HG02798 (cell line): Measurements from ENCODE around the gene TMEM154.

Source experiments
- ATAC-seq: cut with Tn5 transposase; IDR thresholded peaks from one replicate; pipeline ENCODE4 v1.9.1; 2021; ENCODE audit warnings: mild to moderate bottlenecking; ENCODE audit not compliant: unreplicated experiment, poor library complexity

The TMEM154 gene

DNA sequence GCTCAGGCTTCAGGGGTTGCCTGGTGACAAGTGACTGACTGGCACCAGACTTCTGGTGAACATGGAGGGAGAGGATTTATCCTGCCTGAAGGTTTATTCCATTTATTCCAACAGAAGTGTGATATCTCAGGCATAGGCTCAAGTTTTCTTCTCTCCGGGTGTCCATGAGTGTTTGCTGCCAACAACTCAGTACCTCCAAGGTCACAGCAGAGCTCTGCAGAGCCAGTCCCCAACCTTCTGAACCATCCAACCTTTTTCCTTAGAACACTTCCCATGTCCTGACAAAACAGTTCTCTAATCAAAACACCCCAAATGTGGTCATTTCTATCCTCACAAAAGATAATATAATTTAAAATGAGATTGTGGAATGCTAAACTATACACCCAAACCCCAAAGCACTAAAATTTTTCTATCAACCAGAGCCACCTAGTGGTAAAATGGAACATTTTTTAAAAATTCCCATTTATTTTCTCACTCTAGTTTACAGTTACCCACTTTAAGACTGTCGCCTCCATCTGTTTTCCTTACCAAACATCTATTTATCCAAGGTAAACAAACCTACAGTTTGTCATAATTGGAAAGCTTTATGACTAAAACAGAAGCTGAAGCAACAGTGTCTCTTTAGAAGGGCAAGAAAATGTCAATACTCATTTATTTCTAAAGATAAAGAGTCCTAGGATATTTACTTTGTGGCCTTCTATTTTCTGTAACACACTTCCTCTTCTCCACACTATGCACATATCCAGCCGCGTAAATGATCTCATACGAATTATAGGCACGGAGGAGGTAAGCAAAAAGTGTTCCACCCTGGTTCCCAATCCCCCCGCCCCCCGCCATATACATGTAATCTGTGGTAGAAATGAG, 39.5 kb downstream of the TMEM154 start:
- no peak for ATAC-seq

DNA sequence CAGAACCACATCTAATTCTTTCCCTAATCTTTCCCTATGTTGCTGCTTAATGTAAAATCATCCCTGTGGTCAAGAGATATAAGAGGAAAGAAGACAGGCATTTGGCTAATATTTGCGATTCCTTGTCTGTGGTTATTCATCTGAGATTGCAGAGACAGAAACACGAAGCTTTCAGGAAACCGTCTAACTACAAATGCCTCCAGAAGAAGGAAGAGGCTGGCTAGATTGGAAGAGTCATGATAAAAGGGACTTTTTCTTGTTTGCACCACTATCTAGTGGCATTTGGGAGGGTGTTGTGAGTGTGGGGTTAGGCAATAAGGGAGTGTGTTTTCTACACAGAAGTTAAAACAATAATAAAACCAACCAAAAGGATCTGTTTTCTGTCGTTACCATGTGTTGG, 43.9 kb downstream of the TMEM154 start:
- no peak for ATAC-seq

DNA sequence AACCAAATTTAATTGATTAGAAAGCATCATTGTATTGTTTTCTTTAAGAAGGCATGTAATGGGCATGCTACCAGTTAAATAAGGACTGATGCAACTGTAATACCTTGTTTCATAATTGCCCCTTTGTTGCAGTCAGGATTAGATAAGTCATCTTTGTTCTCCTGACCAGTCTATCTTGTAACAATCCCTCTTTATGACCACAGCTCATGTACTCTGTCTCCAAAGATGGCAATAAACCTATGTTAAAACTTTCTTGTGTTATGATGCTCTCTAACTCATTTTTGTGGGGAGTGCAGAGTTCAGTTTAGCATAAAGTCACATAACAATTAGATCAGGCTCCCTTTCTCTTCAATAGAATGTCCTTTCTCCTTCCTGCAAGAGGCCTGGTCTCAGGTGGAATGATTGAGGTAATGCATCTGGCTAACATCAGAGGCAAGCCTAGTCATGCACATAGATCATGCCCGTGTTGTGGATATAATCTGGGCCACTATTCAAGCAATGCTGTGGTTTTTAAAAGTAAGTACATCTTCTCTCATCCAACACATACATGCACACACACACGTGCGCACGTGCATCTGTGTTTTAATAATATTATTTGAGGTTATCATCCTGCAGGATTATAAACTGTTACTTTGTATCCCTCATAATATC, 45.6 kb downstream of the TMEM154 start:
- ATAC-seq: no peak

DNA sequence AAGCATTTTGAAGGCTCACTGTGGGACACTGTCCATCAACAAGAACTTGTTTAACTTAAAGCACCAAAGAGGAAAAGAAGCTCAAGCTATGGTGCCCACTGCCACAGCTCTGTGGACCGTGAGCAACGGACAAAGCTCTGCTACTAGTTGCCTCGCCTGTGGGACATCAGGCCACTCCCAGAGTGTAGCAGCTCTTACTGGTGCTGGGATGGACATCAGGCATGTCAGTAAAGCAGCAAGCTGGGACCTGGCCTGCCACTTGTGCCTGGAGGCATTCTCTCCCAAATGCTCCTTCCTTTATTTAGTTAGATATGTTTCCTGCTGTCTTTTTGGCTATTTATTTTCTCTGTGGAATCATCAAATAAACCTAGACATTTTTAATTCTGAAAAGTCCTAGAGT, 46.7 kb downstream of the TMEM154 start:
- no peak for ATAC-seq

DNA sequence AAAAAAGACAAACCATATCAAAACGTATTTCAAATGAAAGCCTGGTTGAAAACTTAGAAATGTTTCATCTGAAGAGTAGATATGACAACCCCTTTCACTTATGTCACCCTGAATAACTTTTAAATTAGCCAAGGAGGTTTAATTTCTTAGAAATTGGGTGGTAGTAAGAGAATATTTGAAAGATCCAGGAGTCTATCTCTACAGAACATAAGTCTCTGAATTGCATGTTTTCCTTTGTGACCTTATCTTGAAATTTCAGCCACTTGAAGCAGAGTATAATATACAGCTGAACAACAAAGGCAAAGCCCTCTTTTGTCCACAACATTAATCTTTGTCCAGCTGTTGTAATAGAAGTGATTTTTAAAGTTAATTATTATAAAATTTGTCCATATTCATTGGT, 49.5 kb downstream of the TMEM154 start:
- no peak for ATAC-seq

DNA sequence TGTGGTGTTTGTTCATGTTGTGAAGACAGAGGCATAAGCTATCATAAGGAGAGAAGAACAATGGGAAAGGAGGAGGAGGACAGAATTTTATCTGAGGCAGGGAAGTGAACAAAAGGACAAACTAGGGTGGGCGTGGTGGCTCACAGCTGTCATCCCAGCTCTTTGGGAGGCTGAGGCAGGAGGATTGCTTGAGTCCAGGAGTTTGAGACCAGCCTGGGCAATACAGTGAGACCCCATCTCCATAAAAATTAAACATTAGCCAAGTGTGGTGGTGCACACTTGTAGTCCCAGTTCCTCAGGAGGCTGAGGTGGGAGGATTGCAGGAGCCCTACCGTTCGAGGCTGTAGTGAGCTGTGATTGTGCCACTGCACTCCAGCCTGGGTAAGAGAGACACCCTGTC, 49.9 kb downstream of the TMEM154 start:
- no peak for ATAC-seq

DNA sequence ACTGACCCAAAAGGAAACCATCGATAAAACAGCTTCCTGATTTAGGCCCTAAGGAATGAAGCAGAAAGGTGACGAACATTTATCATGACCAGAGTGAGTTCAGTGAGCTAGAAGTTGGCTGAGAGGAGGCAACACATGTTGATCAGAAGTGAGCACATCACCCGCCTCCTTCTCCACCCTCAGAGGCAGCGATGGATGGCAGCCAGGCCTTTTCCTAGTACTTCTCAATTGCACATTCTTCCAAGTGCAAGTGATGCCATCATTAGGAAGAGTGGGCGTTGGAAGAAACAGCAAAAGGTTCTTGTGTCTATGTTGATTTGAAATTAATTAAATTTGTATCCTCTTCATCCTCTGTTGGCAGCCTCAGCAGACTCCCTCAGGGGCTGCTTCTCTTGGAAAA, 51.7 kb downstream of the TMEM154 start:
- no peak for ATAC-seq

DNA sequence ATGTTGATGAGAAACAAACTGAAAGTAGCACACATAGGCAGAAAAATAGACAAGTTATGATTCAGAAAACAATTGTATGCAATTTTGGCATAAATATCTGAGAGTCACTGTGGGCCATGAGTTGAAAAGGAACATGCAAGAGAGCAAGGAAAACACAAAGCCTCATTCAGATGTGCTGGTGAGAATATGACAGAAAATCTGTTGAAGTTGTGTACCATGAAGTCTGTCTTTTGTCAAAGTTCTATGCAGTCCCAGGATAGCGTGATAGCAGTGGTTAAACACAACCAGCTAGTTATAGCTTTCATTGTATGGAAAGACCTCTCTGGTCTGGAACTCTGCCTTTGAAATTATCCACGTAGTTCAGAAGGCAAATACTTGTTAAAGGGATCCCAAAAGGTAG, 53.0 kb downstream of the TMEM154 start:
- no peak for ATAC-seq

DNA sequence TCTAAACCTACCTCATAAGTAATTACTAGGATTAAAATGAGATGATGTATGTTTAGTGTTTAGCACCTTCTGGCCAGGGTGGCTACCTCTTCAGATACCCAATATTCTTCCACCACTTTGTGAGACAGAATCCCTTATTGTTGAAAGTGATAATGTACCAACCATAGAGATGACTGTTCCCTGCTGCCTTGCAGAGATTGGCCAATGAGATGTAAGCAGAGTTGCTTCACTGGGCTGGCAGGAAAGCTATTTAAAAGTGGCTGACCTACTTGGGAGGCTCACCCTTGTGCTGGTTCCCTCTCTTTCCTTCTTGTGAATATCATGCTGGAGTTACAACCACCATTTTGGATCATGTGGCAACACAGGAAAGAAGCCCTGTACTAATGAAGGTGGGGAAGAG, 58.9 kb downstream of the TMEM154 start:
- ATAC-seq: no peak

DNA sequence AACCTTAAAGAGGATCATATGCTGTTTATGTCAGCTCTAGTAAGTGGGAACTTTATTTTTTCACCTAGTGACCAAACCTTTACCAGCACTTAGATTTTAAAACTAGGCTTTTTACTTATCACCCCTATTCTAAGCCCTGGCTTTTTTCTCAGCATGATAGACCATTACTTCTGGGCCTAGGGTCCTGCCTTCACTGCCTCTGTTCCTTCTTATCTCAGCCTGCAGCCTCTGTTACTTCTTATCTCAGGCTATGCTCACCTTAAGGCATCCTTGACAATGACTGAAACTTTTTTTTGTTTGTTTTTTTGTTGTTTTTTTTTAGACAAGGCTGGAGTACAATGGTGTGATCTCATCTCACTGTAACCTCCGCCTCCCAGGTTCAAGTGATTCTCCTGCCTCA, 59.6 kb downstream of the TMEM154 start:
- ATAC-seq: no peak

DNA sequence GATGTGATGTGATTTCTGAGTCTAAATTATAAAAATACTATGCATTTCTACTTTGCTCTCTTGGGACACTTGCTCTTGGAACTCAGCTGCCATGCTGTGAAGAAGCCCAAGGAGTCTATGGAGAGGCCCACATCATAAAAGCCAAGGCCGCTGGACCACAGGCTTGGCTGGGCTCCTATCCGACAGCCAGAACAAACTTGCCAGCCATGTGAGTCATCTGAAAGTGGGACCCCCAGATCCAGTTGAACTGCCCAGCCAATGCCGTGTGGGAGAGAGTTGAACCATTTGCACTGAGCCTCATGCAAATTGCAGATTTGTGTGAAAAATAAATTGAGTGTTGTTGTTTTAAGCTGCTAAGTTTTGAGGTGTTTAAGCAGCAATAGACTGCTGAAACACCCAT, 60.2 kb downstream of the TMEM154 start:
- ATAC-seq: no peak

DNA sequence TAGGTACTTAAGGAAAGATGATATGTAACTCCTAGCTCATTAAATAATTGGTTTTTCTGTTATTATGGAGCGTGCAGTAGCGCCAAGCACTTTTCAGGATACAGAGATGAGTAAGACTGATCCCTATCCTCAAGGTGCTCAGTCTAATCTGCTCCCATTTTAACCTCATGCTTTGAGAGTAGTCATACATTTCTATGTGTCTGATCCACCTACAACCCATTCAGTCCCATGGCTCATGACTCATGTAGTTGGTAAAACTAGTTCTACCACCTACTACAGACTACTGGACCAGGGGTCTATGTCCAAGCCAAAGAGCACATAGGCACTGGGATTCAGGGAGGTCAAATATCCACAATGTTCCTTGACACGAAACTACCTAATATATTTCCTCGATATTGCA, 60.8 kb downstream of the TMEM154 start:
- no peak for ATAC-seq

DNA sequence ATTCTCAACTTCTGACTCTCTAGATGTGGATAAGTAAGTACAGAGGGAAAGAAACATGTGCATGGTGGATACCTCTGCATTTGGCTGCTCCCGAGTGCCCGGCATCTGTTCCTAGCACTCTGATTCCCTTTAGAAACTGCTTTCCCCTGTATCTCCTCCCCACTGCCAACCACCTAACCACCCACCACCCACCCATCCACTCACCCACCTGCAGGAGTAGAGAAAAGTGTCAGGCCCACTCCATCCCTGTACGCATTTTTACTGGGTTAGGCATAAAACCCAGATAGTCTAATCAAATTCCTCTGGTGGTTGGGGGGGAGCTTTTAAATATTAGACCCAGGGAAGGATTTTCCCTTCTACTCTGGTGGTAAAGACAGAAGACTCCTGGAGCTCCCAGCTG, 63.0 kb downstream of the TMEM154 start:
- no peak for ATAC-seq

DNA sequence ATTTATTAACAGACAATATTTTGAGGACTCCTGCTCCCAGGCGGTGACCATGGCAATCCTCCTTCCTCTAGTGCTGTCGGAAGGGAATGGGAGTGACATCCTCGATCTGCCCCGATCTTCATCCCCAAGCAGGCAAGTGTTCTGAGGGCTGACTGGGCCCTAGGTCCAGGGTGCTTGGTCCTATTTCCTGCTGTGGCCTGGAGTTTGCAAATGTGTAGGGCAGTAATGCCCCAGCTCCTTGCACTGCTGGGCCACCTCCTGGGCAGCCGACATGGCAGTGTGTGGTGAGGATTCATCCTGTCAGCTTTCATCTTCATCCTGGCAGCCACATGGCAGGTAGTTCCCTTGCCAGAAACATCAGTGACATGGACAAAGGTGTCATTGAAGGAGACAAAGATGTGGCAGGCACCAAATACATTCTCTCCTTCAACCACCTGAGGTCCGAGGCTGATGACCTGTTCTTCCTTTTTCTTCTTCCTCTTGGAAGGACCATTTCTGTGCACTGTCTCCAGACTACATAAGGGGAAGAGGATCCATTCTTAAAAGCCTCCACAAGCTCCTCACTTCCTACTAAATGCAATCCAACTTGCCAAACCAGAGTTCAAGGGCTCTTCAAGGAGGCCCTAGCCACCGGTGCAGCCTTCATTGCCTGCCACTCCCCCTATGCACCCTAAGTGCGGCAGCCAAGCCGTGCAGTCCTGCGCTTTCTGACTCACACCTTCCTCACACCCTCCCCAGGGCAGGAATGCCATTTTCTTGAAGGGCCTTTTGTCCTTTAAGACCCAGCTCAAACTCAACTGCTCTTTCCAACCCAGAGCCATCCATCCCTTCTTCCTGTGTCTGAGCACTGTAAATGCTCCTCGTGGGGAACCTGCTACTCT, 65.7 kb downstream of the TMEM154 start:
- no peak for ATAC-seq

DNA sequence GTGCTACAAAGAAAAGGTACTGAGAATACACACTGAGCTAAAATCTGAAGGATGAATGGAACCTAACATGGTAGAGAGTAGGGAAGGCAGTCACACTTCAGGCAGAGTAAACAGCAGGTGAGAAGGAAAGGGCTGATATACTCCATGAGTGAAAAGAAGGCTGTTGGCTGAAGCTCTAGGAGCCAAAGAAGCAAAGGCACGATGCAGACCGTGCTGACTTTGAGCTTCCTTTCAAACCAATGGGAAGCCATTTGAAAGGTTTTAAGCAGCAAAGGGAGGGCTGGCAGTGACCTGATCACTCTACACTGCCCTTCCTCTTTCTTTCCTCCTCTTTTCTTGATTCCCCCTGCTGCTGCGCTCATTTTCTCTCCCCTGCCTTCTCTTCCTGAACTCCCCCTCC, 66.4 kb downstream of the TMEM154 start:
- ATAC-seq: no peak

DNA sequence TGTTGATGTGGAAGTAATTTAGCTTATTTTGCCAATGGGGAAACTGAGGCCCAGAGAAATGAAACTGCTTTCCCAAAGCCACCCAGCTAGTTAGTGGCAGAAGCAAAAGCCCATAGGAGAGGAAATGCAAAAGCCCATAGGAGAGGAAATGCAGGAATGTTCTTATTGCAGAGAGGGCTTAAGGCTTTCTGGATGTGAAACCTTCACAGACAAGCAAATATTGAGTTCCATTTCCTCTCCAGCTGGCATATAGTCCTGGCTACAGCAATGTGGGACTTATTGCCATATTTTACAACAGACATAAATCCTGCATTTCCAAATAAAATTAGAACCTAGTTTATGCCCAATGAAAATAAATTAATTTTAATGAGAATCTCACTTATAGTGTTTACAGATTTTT, 69.7 kb downstream of the TMEM154 start:
- no peak for ATAC-seq

DNA sequence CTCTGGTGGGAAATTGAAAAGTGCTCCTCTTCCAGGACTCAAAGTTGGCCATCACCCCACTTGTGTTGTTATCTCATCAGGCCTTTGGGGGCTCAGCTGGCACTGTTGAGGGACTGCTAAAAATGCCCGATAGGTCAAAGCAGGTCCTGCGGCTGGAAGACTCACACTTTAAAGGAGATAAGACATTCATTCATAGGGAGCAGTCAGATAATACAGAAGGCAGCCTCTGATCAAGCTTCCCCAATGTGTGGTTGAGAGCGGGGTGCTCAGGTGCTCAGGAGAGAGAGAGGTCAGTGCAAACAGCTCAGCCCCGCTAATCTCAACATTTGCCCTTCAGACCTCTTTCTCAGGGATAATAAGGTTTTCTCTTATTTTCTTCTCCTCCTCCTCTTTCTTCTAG, 70.3 kb downstream of the TMEM154 start:
- ATAC-seq: no peak

DNA sequence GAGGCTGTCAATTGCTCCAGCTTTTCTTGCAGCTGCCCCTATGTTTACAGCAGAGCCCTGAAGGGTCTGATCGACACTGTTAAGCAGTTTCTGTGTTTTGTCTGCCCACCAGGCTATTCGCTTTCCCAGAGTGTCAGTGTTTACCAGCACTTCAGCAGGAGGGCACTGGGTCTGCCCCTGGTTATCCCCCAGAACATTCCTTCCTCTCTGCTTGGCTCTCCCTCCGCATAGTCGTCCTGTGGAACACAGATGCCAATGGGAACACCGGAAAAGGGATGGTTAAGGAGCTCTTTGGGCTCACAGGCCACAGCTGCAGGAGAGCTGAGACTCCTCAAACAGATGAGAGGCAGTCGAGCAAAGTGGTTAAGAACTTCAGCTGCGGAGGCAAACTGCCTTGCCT, 72.6 kb downstream of the TMEM154 start:
- ATAC-seq: no peak

DNA sequence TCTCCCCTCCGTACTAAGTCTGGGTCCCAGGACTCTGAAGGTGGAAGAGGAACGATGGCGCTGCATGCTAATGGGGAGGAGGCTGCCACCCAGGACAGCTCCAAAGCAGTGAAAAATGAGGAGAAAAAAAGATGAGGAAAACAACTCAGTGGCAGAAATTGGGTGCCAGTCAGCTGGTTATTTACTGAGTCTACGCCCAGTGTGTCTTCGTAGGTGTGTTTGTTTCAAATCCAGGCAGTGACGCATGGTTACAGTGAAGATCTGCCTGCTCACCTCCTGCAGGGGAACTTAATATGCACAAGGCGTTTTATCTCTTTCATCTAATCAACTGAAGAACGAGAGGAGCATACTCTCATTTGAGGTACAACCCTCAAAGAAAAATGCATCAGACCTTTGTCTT, 73.0 kb downstream of the TMEM154 start:
- ATAC-seq: no peak

DNA sequence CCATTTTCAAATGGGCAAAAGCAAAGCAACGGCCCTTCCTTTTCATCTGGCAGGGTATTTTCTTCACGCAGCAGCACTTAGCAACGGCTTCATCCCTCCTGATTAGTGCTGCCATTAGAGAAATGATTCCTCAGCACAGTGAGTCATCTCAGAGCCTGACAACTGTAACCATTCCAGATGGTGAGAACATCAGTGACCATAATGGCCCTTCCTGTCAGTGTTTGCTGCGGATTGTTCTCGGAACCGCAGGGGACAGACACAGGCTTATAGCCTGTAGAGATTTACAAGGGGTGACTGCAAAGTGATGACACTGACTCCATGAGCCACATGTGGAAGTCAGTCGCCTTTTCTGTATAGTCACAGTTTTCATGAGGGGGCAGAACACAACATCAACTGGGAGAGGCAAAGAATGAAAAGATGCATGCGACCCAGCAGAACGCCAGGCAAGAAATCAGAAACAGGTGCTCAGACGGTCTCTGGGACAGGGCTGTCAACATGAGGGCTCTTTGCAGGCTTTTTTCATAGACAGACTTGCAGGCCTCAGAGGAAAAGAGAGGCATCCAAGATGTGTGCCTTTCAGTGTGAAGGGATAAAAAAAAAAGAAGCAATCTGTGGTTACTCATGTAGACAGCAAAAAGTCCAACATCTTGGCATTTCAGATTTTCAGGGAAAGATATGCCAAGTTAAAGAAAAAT, 74.0 kb downstream of the TMEM154 start:
- no peak for ATAC-seq

DNA sequence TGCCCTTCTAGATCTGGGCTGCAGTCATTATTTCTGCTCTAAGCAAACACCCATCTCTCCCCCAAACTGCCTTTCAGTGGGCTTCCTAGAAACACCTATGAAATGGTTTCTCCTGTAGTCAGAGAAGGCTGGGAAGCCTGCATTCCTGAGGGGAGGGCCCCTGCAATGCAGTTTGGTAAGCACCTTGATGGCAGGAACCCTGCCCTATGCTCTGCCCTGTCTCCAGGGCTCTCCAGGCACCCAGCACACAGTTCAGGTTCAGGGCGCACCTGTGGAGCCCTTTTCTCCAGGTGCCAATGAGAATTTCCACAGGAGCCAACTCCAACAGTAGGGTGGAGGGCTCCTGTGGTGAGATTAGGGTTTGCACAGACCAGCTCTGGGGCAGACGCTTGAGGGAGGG, 74.8 kb downstream of the TMEM154 start:
- ATAC-seq: no peak
